Prostate gland (tissue), 2 donors: ENCODE data around the gene SARNP.

Experiments
- POLR2A ChIP-seq: fragments of 450-650 bp; IDR thresholded peaks from one replicate; pipeline ENCODE4 v1.6.1; 2016; ENCODE audit warnings: antibody characterized with exemption, mild to moderate bottlenecking
- POLR2AphosphoS5 ChIP-seq: sonication (generic); formaldehyde crosslinking; IDR thresholded peaks from one replicate; pipeline ENCODE4 v1.6.1; 2017; ENCODE audit warnings: antibody characterized with exemption
- TF ChIP-seq, protein P1 (sequence below), 4 experiments: fragments of 200-600 bp in 2 of 4; fragments of 450-650 bp in 2 of 4; sonication (generic) in 2 of 4; IDR thresholded peaks; 1 replicate in 3 of 4; 2 replicates in 1 of 4; pipeline ENCODE4 v1.5.1; 2016 to 2019; ENCODE audit warnings: antibody characterized with exemption in 4 of 4, mild to moderate bottlenecking in 2 of 4, moderate library complexity in 2 of 4

GRCh38 chr12:55830601-55831446, 13.3 kb upstream of the SARNP start:
- TF ChIP-seq, protein P1, sequence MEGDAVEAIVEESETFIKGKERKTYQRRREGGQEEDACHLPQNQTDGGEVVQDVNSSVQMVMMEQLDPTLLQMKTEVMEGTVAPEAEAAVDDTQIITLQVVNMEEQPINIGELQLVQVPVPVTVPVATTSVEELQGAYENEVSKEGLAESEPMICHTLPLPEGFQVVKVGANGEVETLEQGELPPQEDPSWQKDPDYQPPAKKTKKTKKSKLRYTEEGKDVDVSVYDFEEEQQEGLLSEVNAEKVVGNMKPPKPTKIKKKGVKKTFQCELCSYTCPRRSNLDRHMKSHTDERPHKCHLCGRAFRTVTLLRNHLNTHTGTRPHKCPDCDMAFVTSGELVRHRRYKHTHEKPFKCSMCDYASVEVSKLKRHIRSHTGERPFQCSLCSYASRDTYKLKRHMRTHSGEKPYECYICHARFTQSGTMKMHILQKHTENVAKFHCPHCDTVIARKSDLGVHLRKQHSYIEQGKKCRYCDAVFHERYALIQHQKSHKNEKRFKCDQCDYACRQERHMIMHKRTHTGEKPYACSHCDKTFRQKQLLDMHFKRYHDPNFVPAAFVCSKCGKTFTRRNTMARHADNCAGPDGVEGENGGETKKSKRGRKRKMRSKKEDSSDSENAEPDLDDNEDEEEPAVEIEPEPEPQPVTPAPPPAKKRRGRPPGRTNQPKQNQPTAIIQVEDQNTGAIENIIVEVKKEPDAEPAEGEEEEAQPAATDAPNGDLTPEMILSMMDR (IDR thresholded peaks at IDR 0.05), result no peak
- TF ChIP-seq POLR2A (peak; percentile 65), POLR2AphosphoS5 (no peak)
